Endothelial cell of umbilical vein (primary cell): ENCODE results near the gene ZIC1.

ENCODE experiments used
- TF ChIP-seq, protein P1 (sequence below): IDR thresholded peaks from 2 replicates; pipeline ENCODE4 v1.6.1; 2011; ENCODE audit not compliant: insufficient read depth, insufficient read length
- TF ChIP-seq, protein P2 (sequence below), 2 donors: IDR thresholded peaks; 1 replicate in 1 of 2; 2 replicates in 1 of 2; pipeline ENCODE4 v1.5.1; 2011; ENCODE audit warnings: low read length in 2 of 2, mild to moderate bottlenecking in 2 of 2, moderate library complexity in 2 of 2, control low read depth in 1 of 2, inconsistent platforms in 1 of 2, low read depth in 1 of 2; ENCODE audit not compliant: insufficient read depth in 1 of 2; ENCODE audit errors: extremely low read depth in 1 of 2

DNA sequence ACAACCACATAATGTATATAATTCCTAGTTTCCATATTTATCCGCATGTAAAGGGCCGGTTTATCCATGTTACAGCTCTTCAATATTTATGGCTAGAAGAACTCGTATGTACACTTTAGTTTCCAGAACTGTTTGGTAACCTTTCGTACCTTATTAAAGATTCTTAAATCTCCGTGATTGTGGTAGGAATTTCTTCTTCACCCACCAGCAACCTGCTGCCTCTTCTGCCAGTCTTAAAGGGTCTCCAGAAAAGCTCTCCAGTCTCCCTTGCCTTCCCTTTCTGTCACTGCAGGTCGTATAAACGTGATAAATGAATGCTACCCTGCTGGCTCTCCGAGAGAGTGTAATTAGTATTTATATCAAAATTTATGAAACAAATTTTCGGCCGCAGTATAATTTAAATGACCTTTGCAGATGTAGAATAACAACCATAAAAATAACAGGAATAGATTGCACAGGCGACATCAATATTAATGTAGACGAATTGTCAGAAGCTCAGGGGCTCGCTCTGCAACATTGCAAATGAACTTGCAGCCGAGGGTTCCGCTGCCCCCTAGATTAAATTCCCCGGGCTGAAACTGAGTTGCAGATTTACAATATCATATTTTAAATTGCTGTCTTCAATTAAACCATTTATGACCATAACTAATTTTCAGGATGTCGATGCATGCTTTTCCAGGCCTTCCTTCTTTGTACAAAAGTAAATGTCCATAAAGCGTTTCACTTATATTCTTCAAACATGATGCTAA, 5.4 kb downstream of the ZIC1 start:
- TF ChIP-seq, protein P1, sequence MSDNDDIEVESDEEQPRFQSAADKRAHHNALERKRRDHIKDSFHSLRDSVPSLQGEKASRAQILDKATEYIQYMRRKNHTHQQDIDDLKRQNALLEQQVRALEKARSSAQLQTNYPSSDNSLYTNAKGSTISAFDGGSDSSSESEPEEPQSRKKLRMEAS = no peak
- TF ChIP-seq, protein P2, sequence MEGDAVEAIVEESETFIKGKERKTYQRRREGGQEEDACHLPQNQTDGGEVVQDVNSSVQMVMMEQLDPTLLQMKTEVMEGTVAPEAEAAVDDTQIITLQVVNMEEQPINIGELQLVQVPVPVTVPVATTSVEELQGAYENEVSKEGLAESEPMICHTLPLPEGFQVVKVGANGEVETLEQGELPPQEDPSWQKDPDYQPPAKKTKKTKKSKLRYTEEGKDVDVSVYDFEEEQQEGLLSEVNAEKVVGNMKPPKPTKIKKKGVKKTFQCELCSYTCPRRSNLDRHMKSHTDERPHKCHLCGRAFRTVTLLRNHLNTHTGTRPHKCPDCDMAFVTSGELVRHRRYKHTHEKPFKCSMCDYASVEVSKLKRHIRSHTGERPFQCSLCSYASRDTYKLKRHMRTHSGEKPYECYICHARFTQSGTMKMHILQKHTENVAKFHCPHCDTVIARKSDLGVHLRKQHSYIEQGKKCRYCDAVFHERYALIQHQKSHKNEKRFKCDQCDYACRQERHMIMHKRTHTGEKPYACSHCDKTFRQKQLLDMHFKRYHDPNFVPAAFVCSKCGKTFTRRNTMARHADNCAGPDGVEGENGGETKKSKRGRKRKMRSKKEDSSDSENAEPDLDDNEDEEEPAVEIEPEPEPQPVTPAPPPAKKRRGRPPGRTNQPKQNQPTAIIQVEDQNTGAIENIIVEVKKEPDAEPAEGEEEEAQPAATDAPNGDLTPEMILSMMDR (IDR thresholded peaks at IDR 0.05; ENCODE audit: extremely low read depth in 1 of 2, insufficient read depth in 1 of 2, low read depth in 1 of 2, low read length in 2 of 2) = no peak
